Inferior parietal cortex (tissue), 1 donor: ENCODE measurements around the gene DAO.

Experiments
- DNase-seq: peaks from one replicate; pipeline ENCODE4 v3.0.0-alpha.2; 2016; ENCODE audit errors: extremely low spot score

DAO gene

DNA sequence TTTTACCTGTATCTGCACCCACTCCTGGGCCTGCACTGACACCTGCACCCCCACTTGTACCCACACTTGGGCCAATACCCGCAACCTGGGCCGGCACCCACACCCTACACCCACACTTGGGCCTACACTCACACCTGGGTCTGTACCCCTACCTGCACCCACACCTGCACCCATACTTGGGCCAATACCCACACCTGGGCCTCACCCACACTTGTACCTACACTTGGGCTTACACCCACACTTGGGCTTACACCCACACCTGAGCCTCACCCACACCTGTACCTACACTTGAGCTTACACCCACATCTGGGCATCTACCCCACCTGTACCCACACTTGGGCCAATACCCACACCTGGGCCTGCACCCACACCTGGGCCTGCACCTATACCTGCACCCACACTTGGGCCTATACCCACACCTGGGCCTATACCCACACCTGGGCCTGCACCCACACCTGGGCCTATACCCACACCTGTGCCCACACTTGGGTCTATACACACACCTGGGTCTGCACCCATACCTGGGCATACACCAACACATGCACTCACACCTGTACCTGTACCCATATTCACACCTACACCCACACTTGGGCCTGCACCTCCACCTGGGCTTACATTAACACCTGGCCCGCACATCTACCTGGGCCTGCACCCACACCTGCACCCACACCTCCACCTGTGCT is 39.2 kb downstream of the DAO start:
- no peak for DNase-seq

DNA sequence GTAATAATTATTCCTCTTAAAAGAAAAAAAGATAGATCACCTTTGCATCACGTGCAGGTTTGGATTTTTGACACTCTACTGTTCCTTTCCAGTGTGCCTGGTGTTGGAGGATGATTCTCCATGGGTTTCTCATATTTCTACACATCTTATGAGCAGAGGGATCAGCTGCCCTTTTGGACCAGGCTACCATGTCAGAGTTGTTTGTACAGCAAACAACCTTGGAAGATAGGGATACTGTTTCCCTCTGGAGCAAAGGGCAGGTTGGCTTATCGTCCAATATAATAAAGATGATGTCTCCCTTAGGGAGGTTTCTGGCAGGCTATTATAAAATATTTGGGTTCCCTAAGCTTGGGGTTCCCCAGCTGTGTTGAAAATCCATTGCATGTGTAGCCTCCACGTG is 42.1 kb downstream of the DAO start:
- DNase-seq = no peak

DNA sequence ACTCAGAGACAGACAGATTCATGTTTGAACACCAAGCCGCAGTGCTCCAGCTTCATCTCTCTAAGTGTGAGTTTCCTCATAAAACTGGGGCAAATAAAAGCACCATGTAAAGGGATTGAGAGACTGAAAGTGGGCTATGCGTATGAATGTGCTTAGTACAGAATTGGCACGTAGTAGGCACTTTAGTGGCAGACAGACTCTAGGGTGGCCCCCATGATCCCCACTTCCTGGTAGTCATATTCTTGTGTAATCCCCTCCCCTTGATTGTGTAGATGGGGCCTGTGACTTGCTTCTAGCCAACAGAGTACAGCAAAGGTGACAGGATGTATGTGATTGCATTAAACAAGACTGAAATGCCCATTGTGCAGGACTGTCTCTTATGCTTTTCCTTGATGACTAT is 43.0 kb downstream of the DAO start:
- no peak for DNase-seq

DNA sequence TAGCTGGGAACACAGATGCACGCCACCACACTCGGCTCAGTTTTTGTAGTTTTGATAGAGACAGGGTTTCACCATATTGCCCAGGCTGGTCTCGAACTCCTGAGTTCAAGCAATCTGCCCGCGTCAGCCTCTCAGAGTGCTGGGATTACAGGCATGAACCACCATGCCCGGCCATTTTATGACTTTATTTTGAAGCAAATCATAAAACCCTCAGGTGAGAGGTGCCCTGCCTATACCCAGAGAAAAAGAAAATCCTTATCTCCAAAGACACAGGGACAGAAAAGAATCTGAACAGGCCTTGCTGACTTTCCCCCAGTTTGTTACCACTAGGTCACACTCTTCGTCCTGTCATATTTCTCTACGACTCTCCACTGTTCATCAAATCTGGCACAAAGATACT is 48.8 kb downstream of the DAO start:
- no peak for DNase-seq

DNA sequence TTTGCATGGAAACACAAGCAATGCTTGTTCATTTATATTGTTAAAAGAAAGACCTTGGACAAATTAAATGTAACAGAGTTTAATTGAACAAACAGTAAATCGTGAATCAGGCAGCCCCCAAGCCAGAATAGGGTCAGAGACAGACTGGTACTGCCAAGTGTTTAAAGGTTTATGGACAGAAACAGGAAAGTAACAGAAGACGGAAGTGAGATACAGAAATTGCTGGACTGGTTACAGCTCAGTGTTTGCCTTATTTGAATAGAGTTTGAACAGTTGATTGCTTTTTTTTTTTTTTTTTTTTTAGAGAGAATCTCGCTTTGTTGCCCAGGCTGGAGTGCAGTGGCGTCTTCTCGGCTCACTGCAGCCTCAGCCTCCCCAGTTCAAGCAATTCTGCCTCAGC is 50.3 kb downstream of the DAO start:
- no peak for DNase-seq

DNA sequence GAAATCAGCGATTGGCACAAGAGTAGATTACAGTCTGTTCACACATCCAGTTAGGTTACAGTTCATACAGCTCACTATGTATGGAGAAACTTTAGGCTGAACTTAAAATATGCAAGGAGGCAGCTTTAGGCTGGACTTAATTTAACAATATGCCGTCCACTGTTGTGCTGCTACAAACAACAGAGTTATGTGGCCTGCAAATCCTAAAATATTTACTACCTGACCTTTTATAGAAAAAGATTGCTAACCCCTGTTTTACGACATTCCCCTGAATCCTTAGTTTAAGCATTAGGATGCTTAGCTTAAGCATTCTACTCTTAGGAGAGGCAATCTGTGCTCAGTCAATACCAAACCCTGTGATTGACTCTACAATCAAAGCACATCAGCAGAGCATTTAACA is 50.9 kb downstream of the DAO start:
- no peak for DNase-seq

DNA sequence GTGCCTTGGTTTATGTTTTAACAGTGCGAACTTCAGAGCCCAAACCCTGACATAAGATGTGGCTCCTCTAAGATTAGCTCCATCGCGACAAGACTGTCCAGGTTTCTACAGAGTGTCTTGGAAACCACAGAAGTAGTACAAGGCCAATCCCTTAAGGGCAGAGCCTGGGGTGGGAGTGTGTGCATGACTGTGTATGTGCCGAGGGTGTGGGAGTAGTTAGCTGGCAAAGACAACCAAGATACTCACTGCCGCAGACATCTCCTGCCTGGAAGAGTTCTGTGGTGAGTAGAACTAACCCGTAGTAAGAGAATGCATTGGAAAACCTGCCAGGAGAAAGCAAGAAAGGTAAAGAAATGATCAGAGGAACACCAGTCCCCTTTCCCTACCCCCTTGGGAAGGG is 54.1 kb downstream of the DAO start:
- DNase-seq = no peak

DNA sequence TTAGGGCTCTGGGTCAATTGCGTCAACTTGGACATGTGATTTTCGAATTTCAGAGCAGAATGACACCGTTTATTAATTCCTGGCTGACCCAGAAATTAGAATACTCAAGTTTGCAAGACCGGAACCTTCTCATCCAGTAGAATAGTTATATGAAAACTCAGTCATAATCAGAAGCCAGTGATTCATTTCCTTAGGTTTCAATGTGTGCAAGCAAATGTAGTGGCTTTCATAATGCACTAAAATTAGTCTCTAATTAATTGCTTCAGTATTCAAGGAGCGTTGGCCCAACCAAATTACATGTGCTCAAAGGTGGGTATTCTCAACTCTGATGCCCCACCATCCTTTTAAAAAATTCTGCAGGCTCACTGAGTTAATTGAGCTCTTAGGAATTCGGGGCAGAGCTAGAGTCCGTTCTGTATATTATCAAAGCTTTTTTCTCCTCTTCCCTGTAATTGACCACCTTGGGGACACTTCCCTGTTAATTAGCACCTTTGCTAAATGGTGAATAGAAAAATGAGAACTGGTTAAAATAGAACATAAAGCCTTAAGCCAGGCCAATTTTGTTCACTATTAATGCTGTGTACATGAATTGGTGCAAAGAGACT is 55.4 kb downstream of the DAO start:
- no peak for DNase-seq

DNA sequence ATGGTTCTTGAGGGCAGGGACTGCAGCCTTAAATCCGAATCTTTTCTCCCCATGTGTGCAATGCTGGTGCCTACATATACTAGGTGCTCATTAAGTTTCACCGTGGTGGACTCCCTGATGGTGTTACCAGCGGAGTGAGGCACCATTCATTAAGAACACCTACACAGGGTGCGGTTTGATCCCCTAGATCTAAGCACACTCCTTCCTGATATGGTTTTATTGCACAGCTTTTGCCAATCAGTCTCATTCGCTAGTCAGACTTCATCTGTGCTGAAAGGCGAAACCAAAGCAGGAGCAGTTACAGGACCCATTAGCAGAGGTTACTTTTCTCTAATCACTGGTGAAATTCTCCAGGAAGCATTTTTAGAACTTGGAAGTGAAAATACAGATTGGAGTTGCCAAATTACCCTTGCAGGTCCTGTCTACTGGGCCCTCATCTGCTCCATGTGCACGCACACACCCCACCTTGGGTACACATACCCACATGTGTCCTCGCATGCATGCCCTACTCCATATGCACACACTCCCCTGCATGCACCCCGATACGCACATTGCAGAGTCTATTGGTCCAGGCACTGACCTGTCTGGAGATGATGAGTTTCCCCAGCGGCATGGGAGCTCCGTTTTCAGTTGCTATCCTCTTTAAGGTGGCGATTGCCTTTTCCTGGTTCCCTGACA is 58.5 kb downstream of the DAO start:
- no peak for DNase-seq

DNA sequence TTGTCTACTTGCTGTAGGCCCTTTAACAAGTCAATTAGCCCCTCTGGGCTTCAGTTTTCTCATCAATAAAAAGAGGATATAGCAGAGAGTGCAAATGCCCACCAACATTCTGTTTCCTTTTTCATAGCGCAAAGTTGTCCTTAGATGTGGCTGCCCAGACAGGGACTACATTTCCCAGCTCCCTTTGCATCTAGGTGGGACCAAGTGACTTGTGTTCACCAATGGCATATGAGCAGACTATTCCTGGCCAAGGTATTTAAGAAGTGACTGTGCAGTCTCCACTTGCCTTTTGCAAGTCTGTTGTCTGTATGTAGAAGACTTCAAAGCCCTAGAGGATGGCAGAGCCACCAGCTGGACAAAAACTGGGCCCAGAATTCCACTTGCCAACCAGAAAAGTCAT is 59.7 kb downstream of the DAO start:
- DNase-seq = peak; percentile 7

DNA sequence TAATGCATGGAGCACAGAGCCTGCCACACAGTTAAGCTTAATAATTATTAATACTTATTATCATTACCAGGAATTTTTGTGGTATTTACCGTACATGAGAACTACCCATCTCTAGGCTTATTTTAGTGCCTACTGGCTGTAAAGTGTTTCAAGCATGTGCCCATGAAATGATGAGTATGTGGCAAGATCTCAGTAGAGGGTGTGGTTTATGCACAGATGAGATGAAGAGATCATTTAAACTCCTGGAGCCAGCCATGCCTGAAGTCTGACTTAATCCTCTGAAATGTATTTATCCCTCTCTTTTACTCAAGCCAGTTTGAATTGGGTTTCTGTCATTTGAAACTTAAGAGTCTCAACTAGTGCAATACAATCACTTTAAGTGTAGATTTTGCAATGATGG is 60.2 kb downstream of the DAO start:
- no peak for DNase-seq

DNA sequence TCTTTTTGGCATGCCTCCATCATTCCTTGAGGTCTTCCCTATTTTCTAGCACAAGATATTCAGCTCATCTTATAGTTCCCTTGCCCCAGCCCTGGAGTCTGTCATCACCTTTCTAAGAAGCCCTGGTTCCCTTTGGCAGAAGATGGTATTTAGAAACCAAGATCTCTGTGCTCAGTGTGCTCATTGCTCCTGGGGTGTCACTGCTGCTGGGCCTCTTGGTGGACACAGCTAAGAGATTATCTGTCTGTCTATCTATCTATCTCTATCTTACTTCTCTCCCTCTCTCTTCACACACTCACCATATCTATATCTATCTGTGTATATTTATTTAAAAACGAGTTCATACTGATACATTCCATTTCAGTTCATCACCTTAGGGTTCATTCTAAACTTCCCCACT is 67.2 kb downstream of the DAO start:
- DNase-seq = no peak

DNA sequence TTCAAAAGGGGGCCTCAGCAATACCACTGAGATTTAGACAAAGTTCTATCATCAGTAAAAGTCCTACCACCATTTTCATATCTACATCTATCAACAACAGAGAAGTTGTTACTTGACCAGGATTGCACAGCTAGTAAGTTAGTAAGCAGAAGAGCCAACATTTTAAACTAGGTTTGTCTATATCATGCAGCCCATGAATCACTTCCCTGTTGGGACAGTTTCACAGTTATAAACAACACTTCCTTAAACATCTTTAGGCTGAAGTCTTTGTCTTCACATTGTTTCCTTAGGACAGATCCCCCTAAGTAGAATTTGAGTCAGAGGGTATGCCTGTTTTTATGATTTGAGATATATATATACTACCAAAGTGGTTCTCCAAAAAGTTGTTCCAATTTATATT is 68.5 kb downstream of the DAO start:
- no peak for DNase-seq

DNA sequence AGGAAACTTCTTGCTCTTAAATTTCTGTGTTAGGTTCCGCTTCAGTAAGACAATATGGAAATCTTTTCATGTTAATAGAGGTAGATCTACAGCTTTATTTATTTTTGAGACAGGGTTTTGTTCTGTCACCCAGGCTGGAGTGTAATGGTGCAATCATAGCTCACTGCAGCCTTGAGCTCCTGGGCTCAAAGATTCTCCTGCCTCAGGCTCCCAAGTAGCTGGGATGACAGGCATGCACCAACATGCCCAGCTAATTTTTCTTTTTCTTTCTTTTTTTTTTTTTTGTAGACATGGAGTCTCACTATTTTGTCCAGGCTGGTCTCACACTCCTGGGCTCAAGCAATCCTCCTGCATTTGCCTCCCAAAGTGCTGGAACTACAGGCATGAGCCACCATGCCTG is 70.1 kb downstream of the DAO start:
- DNase-seq = no peak
